KOPT-K1 (cell line): ENCODE data around the gene TNFRSF1B.

Experiments
- H3K27ac ChIP-seq: fragments of 200-600 bp; sonication (generic); 2 replicates; pipeline ENCODE4 v1.5.1; 2016; ENCODE audit warnings: antibody characterized with exemption, mild to moderate bottlenecking, low read depth, low read length; ENCODE audit not compliant: poor library complexity, severe bottlenecking
- H3K36me3 ChIP-seq: fragments of 200-600 bp; sonication (generic); 2 replicates; pipeline ENCODE4 v1.5.1; 2017; ENCODE audit warnings: antibody characterized with exemption, mild to moderate bottlenecking, low read length, moderate library complexity; ENCODE audit not compliant: insufficient read depth
- H3K9me3 ChIP-seq: fragments of 200-600 bp; sonication (generic); 2 replicates; pipeline ENCODE4 v1.5.1; 2017; ENCODE audit warnings: antibody characterized with exemption, low read length, mild to moderate bottlenecking; ENCODE audit not compliant: insufficient read depth, poor library complexity, severe bottlenecking

TNFRSF1B gene

DNA sequence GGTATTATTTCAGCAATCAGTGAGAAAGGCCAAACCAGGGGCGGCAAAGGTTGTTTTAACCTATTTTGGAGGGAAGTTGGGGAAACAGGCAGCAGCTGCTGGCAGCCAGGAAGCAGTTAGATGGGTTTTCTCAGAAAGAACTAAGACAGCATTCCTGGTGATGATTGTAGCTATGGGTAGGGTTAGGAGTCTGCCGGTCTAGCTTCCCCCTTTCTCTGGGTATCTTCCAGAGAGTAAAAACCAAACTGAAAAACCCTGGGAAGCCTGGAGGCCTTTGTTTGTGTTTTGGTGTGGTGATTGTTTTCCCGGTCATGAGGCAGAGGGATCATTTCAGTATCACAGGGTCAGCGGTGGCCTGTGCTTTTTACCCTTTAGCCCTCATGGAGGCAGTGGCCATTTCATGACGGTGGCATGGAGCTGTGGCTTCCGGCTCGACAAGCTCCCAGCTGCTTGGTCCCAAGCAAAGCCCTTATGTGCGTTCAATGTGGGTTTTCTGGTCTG lies 19.5 kb upstream of the TNFRSF1B start:
- peak overlapping the region; percentile 29 for H3K27ac ChIP-seq
- peaks cover 4% of the 10 kb centered on the region; the same call in 1 of the 2 replicates for H3K36me3 ChIP-seq
- no peaks in the 10 kb centered on the region for H3K9me3 ChIP-seq

- Histone ChIP-seq H3K9me3 (no peaks in the 10 kb centered on the region), H3K27ac (peak overlapping the region; percentile 17), H3K36me3 (no peaks in the 10 kb centered on the region)
Observed at GRCh38 chr1:12148160-12148957, 18.4 kb upstream of the TNFRSF1B start.

DNA sequence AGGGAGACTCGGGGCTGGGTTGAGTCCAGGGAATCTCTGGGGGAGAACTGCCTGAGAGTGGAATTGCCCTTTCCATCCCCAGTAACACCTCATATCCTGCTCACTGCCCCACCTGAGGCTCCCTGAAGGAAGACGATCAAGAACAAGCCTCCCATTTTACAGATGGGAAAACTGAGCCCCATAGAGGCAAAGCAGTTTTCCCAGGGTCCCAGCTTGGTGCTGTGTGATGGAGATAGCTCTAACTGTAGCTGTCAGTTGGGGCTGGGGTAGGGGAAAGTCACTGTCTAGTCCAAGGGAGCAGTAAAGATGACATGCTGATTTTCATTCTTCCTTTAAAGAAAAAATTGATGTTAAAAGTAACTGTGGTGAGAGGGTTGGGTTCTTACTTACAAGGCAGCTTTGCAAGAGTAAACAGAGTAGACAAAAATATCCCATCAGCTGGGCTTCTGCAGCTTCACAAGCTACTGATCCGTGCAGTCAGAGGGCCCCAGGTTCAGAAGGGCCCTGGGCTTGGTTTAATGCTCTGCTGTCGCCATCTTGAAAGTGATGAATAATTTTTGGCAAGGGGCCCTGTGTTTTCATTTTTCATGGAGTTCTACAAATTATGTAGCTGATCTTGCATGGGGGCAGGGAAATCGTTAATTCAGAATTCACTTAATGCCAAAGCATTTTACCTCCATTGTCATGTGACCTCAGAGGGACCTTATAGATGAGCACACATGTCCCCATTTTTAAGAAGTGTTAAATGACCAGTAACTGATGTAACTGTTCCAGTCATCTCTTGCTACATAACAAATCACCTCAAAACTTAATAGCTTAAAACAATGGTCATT lies 17.6 kb upstream of the TNFRSF1B start:
- no peak overlapping the region for H3K27ac ChIP-seq
- no peaks in the 10 kb centered on the region for H3K9me3 ChIP-seq

DNA sequence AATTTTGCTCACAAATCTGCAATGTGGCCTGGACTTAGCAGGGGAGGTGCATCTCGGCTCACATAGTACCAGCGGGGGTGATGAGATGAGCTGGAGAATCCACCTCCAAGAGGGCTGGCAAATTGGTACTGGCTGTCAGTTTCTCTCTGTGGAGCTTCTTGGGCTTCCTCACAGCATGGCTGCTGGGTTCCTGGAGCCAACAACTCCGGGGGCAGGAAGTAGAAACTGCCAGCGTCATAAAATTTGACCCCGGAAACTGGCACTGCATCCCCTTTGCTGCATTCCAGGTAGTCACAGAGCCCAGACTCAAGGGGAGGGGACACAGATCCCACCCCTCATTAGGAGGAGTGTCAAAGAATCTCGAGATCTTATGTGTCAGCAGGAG lies 17.0 kb upstream of the TNFRSF1B start:
- Histone ChIP-seq H3K36me3 (no peaks in the 10 kb centered on the region), H3K9me3 (no peaks in the 10 kb centered on the region), H3K27ac (no peak overlapping the region)

More for the DNA sequence above, 17.6 kb upstream of the TNFRSF1B start:
- H3K36me3 ChIP-seq = no peaks in the 10 kb centered on the region

GRCh38 chr1:12150456-12151200 lies 16.2 kb upstream of the TNFRSF1B start:
- no peaks in the 10 kb centered on the region for H3K9me3 ChIP-seq
- H3K36me3 ChIP-seq = no peaks in the 10 kb centered on the region
- H3K27ac ChIP-seq = peak overlapping the region; percentile 50

DNA sequence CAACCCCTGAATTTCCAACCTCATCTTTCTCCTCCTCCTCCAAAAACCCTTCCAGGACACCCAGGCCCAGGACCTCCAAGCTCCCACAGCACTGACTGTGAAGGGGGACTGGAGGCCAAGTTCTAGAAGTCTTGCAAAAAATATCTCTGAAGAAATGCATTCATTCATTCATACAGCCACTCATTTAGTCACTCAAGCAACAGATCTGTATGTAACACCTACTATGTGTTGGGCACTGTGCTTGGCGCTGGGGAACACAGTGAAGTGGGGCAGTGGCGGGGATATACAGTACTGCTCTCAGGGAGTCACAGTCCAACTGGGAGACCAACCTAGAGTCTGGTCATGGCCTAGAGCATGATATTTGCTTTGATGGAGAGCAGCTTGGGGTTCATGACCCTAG lies 15.3 kb upstream of the TNFRSF1B start:
- Histone ChIP-seq H3K36me3 (no peaks in the 10 kb centered on the region), H3K9me3 (no peaks in the 10 kb centered on the region), H3K27ac (no peak overlapping the region)

DNA sequence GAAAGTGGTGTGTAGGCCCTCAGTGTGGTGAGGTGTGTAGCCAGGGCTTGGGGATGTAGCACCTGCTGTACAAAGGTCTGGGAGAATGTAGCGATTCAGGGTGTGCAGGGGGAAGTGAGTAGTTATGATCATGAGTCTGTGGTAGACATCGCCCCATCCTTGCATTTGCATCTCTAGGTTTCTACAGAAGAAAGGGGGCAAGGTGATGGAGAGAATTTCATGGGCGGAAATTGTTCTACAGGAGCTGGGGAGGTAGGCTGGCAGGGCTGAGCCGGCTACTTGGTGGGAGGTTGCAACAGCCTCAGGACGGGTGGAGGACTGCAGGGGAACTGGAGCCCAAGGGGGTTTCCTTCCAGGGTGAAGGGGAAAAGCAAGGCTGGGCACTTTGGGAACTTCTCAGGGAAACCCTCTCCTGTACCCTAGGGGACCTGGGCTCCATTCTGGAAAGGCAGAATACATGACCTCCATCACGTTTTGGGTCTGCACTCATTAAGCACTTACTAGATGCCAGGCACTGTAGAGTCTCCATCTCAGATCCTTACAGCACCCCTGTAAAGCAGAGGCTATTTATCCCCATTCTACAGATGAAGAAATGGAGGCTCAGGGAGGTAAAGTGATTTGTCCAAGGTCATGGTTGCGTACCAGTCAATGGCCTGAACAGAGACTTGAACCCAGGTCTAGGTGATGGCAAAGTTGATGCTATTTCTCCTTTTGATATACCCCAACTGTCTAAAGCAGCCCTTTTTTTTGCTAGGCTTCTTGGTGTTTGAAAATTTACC lies 14.5 kb upstream of the TNFRSF1B start:
- Histone ChIP-seq H3K9me3 (no peaks in the 10 kb centered on the region), H3K36me3 (no peaks in the 10 kb centered on the region), H3K27ac (no peak overlapping the region)

GRCh38 chr1:12153181-12153785 lies 13.5 kb upstream of the TNFRSF1B start:
- H3K9me3 ChIP-seq = no peaks in the 10 kb centered on the region
- no peak overlapping the region for H3K27ac ChIP-seq
- H3K36me3 ChIP-seq = no peaks in the 10 kb centered on the region

DNA sequence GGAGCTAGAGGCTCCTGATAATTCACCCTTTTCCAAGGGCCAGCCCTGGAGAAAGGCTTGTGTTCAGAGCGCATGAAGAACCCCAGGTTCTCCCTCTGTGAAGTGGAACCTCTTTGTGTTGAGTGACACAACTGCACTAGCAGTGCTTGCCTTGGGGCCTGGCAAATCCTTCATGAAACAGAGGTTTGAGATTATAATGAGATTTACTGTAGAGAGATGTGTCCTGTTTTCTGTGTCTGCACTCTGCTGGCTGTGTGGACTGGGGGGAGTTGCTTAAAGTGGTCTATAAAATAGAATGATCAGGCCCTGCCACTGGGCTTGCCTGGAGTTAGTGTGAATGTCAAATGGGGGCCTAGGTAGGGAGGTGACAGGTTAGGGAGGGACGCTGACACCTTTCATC lies 11.5 kb upstream of the TNFRSF1B start:
- no peaks in the 10 kb centered on the region for H3K36me3 ChIP-seq
- H3K27ac ChIP-seq = no peak overlapping the region
- no peaks in the 10 kb centered on the region for H3K9me3 ChIP-seq

GRCh38 chr1:12157366-12158231 lies 9.2 kb upstream of the TNFRSF1B start:
- Histone ChIP-seq H3K36me3 (no peaks in the 10 kb centered on the region), H3K9me3 (no peaks in the 10 kb centered on the region), H3K27ac (peak overlapping the region; percentile 6)

GRCh38 chr1:12158357-12159092 lies 8.3 kb upstream of the TNFRSF1B start:
- Histone ChIP-seq H3K27ac (peak overlapping the region; percentile 25), H3K36me3 (no peaks in the 10 kb centered on the region), H3K9me3 (no peaks in the 10 kb centered on the region)

- Histone ChIP-seq H3K36me3 (no peaks in the 10 kb centered on the region), H3K27ac (no peak overlapping the region), H3K9me3 (no peaks in the 10 kb centered on the region)
Observed at GRCh38 chr1:12159816-12160215, 7.0 kb upstream of the TNFRSF1B start.

- H3K9me3 ChIP-seq = no peaks in the 10 kb centered on the region
- peak overlapping the region; percentile 61 for H3K27ac ChIP-seq
Observed at GRCh38 chr1:12161324-12161661, 5.5 kb upstream of the TNFRSF1B start.

More at GRCh38 chr1:12161324-12161661, 5.5 kb upstream of the TNFRSF1B start:
- no peaks in the 10 kb centered on the region for H3K36me3 ChIP-seq
